HFFc6 (cell line): ENCODE measurements around the gene SPOUT1. TPM values are rescaled to one million over a fixed set of nuclear protein-coding genes. Genes with fewer than 3 reads are reported as not detected.

Experiments used
- DNase-seq: peaks from one replicate; pipeline ENCODE4 v3.0.0-alpha.2; 2018
- H3K27ac Mint-ChIP-seq: 2 replicates; pipeline ENCODE4 v1.8.0; 2020; ENCODE audit warnings: mild to moderate bottlenecking, mixed read lengths
- H3K27me3 Mint-ChIP-seq: 2 replicates; pipeline ENCODE4 v1.8.0; 2021; ENCODE audit warnings: mild to moderate bottlenecking, moderate library complexity, mixed read lengths; ENCODE audit not compliant: insufficient read depth
- H3K36me3 Mint-ChIP-seq: 2 replicates; pipeline ENCODE4 v1.8.0; 2021; ENCODE audit warnings: low read depth, mixed read lengths
- H3K4me1 Mint-ChIP-seq: 2 replicates; pipeline ENCODE4 v1.8.0; 2020; ENCODE audit warnings: low read depth, mixed read lengths
- H3K4me3 Mint-ChIP-seq: 2 replicates; pipeline ENCODE4 v1.8.0; 2020; ENCODE audit warnings: mild to moderate bottlenecking, moderate library complexity, mixed read lengths
- H3K9me3 Mint-ChIP-seq: 2 replicates; pipeline ENCODE4 v1.8.0; 2020; ENCODE audit warnings: mild to moderate bottlenecking, mixed read lengths
- total RNA-seq, 6 experiments: library from RNA; stranded (reverse); fragmentation: NEBNext Ultra II Directional; extraction: Animal tissue kit (Norgen Biotek cat#: 25700); gene quantifications; 2 replicates in 1 of 6; 3 replicates in 5 of 6; pipeline ENCODE4 v1.2.3, GENCODE V29; 2021
- TF ChIP-seq, protein P1 (sequence below): fragments of 200-600 bp; sonication (generic); IDR thresholded peaks from 2 replicates; pipeline ENCODE4 v1.5.0; 2021; ENCODE audit warnings: antibody characterized with exemption, mild to moderate bottlenecking

Gene SPOUT1
- total RNA-seq, 6 experiments from 2014 or later = 33.2 to 46.8 (median 38.2) TPM

- Mint-ChIP-seq H3K9me3 (no peaks in the 10 kb centered on the region), H3K27ac (no peak overlapping the region; the same call in 1 of the 2 replicates), H3K36me3 (peaks cover 12% of the 10 kb centered on the region), H3K4me1 (no peaks in the 10 kb centered on the region), H3K27me3 (no peaks in the 10 kb centered on the region; the same call in 1 of the 2 replicates), H3K4me3 (no peak overlapping the region)
- no peak for DNase-seq
- TF ChIP-seq, protein P1, sequence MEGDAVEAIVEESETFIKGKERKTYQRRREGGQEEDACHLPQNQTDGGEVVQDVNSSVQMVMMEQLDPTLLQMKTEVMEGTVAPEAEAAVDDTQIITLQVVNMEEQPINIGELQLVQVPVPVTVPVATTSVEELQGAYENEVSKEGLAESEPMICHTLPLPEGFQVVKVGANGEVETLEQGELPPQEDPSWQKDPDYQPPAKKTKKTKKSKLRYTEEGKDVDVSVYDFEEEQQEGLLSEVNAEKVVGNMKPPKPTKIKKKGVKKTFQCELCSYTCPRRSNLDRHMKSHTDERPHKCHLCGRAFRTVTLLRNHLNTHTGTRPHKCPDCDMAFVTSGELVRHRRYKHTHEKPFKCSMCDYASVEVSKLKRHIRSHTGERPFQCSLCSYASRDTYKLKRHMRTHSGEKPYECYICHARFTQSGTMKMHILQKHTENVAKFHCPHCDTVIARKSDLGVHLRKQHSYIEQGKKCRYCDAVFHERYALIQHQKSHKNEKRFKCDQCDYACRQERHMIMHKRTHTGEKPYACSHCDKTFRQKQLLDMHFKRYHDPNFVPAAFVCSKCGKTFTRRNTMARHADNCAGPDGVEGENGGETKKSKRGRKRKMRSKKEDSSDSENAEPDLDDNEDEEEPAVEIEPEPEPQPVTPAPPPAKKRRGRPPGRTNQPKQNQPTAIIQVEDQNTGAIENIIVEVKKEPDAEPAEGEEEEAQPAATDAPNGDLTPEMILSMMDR = no peak
These were observed 8.7 kb upstream of the SPOUT1 start for GRCh38 chr9:128838338-128838737.

DNA sequence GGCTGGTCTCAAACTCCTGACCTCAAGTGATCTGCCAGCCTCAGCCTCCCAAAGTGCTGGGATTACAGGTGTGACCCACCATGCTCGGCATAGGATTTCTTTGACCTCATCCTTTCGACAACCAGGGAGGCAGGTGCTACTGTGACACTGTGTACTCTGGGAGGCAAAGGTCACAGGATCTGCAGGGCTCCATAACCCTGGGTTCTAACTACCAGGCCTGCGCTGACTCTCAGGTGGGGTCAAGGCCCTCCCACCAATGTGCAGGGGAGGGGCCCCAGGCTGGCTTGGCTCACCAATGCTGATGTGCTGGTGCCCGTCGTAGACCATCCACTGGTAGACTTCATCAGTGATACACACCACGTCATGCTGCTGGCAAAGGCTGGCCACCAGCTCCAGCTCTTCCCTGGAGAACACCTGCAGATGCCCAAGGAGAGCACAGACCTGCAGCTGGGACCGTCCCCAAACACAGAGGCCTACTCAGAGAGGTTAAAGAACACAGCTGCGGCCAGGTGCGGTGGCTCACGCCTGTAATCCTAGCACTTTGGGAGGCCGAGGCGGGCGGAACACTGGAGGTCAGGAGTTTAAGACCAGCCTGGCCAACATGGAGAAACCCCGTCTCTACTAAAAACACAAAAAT is 7.0 kb upstream of the SPOUT1 start:
- TF ChIP-seq, protein P1 = no peak
- H3K27me3 Mint-ChIP-seq = no peaks in the 10 kb centered on the region
- no peaks in the 10 kb centered on the region for H3K4me1 Mint-ChIP-seq
- peaks cover 12% of the 10 kb centered on the region for H3K36me3 Mint-ChIP-seq
- DNase-seq = no peak
- no peak overlapping the region for H3K4me3 Mint-ChIP-seq
- no peaks in the 10 kb centered on the region for H3K9me3 Mint-ChIP-seq
- no peak overlapping the region for H3K27ac Mint-ChIP-seq

- H3K27me3 Mint-ChIP-seq = no peaks in the 10 kb centered on the region
- peaks cover 12% of the 10 kb centered on the region for H3K36me3 Mint-ChIP-seq
- no peaks in the 10 kb centered on the region for H3K9me3 Mint-ChIP-seq
- DNase-seq = no peak
- H3K4me1 Mint-ChIP-seq = no peaks in the 10 kb centered on the region
- H3K27ac Mint-ChIP-seq = no peak overlapping the region
- no peak overlapping the region for H3K4me3 Mint-ChIP-seq
- TF ChIP-seq, protein P1 = no peak
These were observed 5.9 kb upstream of the SPOUT1 start for GRCh38 chr9:128835246-128836210.

- H3K9me3 Mint-ChIP-seq = no peaks in the 10 kb centered on the region
- H3K4me1 Mint-ChIP-seq = peaks cover 6% of the 10 kb centered on the region
- H3K36me3 Mint-ChIP-seq = peaks cover 17% of the 10 kb centered on the region
- H3K27ac Mint-ChIP-seq = no peak overlapping the region
- H3K27me3 Mint-ChIP-seq = peaks cover 2% of the 10 kb centered on the region; the same call in 1 of the 2 replicates
- TF ChIP-seq, protein P1 = no peak
- DNase-seq = no peak
- H3K4me3 Mint-ChIP-seq = no peak overlapping the region
These were observed 4.1 kb upstream of the SPOUT1 start for GRCh38 chr9:128833696-128834095.

GRCh38 chr9:128828719-128829452 is 708 bp downstream of the SPOUT1 start:
- Mint-ChIP-seq H3K27ac (peak overlapping the region; percentile 74), H3K4me1 (peaks cover 10% of the 10 kb centered on the region), H3K4me3 (peak overlapping the region; percentile 96), H3K36me3 (peaks cover 9% of the 10 kb centered on the region), H3K9me3 (no peaks in the 10 kb centered on the region), H3K27me3 (peaks cover 2% of the 10 kb centered on the region; the same call in 1 of the 2 replicates)
- TF ChIP-seq, protein P1 = no peak; the same call in 1 of the 2 replicates
- DNase-seq = peak; percentile 14
